NCI-H345 (cell line): ENCODE results near the gene FHAD1.

ENCODE experiments used
- DNase-seq: peaks from one replicate; lab custom pipeline; 2025; lab: John Stamatoyannopoulos, UW

FHAD1 gene

GRCh38 chr1:15248216-15248615, 1.2 kb downstream of the FHAD1 start:
- no peak for DNase-seq

- no peak for DNase-seq
Measured at GRCh38 chr1:15249081-15249480, 2.1 kb downstream of the FHAD1 start.

- DNase-seq: no peak
Measured at GRCh38 chr1:15251857-15252835, 5.1 kb downstream of the FHAD1 start.

- no peak for DNase-seq
Measured at GRCh38 chr1:15254559-15254958, 7.5 kb downstream of the FHAD1 start.

- no peak for DNase-seq
Measured at GRCh38 chr1:15255582-15256149, 8.6 kb downstream of the FHAD1 start.

GRCh38 chr1:15256584-15256983, 9.6 kb downstream of the FHAD1 start:
- DNase-seq: no peak

GRCh38 chr1:15257309-15257708, 10.3 kb downstream of the FHAD1 start:
- DNase-seq: no peak

- no peak for DNase-seq
Measured at GRCh38 chr1:15258833-15259621, 12.0 kb downstream of the FHAD1 start.

GRCh38 chr1:15259622-15260007, 12.6 kb downstream of the FHAD1 start:
- DNase-seq: no peak

- DNase-seq: no peak
Measured at GRCh38 chr1:15260418-15261154, 13.6 kb downstream of the FHAD1 start.

- no peak for DNase-seq
Measured at GRCh38 chr1:15261155-15262002, 14.4 kb downstream of the FHAD1 start.

GRCh38 chr1:15262003-15262377, 15.0 kb downstream of the FHAD1 start:
- DNase-seq: no peak

- DNase-seq: no peak
Measured at GRCh38 chr1:15262706-15263105, 15.7 kb downstream of the FHAD1 start.

- DNase-seq: no peak
Measured at GRCh38 chr1:15264769-15265168, 17.7 kb downstream of the FHAD1 start.

- no peak for DNase-seq
Measured at GRCh38 chr1:15271196-15271595, 24.2 kb downstream of the FHAD1 start.

- peak; percentile 79 for DNase-seq
Measured at GRCh38 chr1:15272009-15272781, 25.2 kb downstream of the FHAD1 start.

GRCh38 chr1:15272782-15273127, 25.7 kb downstream of the FHAD1 start:
- DNase-seq: no peak

GRCh38 chr1:15273274-15273673, 26.3 kb downstream of the FHAD1 start:
- DNase-seq: no peak

- no peak for DNase-seq
Measured at GRCh38 chr1:15275921-15276683, 29.1 kb downstream of the FHAD1 start.
